Osteocyte (in vitro differentiated cells): ENCODE results near the gene CHRNB1. TPM values are rescaled to one million over a fixed set of nuclear protein-coding genes. Genes with fewer than 3 reads are reported as not detected.

Experiments used
- DNase-seq: peaks from one replicate; pipeline ENCODE4 v3.0.0; 2021; ENCODE audit warnings: mixed read lengths; ENCODE audit not compliant: unreplicated experiment; ENCODE audit errors: extremely low spot score
- H3K27ac Mint-ChIP-seq: one replicate; pipeline ENCODE4 v1.8.0; 2021; ENCODE audit warnings: mild to moderate bottlenecking, mixed read lengths; ENCODE audit not compliant: unreplicated experiment
- H3K27me3 Mint-ChIP-seq: one replicate; pipeline ENCODE4 v1.8.0; 2021; ENCODE audit warnings: mixed read lengths; ENCODE audit not compliant: unreplicated experiment
- H3K36me3 Mint-ChIP-seq: one replicate; pipeline ENCODE4 v1.8.0; 2021; ENCODE audit warnings: mixed read lengths; ENCODE audit not compliant: unreplicated experiment
- H3K4me1 Mint-ChIP-seq: one replicate; pipeline ENCODE4 v1.8.0; 2021; ENCODE audit warnings: mixed read lengths; ENCODE audit not compliant: unreplicated experiment
- H3K4me3 Mint-ChIP-seq: one replicate; pipeline ENCODE4 v1.8.0; 2021; ENCODE audit warnings: mild to moderate bottlenecking, moderate library complexity, mixed read lengths; ENCODE audit not compliant: unreplicated experiment
- H3K9me3 Mint-ChIP-seq: one replicate; pipeline ENCODE4 v1.8.0; 2021; ENCODE audit warnings: mixed read lengths; ENCODE audit not compliant: unreplicated experiment
- total RNA-seq: library from RNA; stranded (reverse); gene quantifications from 2 replicates; pipeline ENCODE4 v1.2.1, GENCODE V29; 2021
- TF ChIP-seq, protein P1 (sequence below): fragments of 200-600 bp; sonication (generic); IDR thresholded peaks from 2 replicates; pipeline ENCODE4 v1.5.0; 2021; ENCODE audit warnings: antibody characterized with exemption, mild to moderate bottlenecking, moderate library complexity

The CHRNB1 gene
- total RNA-seq, 1 donor from 2014 or later = 9.3 TPM

DNA sequence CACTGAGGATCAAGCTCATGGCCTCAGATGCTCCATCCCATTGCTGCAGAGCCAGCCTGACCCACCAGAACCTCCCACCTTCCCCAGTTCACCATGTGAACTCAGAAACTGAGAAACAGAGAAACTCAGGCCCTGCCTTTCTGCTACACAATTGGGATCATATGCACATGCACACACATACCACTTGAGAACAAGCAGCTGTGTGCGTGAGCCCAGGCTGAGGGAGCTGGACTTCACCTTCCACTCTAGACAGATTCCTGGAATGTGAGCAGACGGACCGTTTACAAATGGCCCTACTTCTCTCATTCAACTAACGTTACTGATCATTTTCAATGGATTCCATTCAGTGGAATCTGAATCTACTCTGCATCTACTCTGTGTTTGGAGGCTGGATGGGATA, 21.2 kb upstream of the CHRNB1 start:
- H3K36me3 Mint-ChIP-seq = no peaks in the 10 kb centered on the region
- H3K4me3 Mint-ChIP-seq = no peak overlapping the region
- H3K9me3 Mint-ChIP-seq = no peaks in the 10 kb centered on the region
- H3K4me1 Mint-ChIP-seq = no peaks in the 10 kb centered on the region
- H3K27me3 Mint-ChIP-seq = no peaks in the 10 kb centered on the region
- DNase-seq = no peak
- H3K27ac Mint-ChIP-seq = no peak overlapping the region
- TF ChIP-seq, protein P1, sequence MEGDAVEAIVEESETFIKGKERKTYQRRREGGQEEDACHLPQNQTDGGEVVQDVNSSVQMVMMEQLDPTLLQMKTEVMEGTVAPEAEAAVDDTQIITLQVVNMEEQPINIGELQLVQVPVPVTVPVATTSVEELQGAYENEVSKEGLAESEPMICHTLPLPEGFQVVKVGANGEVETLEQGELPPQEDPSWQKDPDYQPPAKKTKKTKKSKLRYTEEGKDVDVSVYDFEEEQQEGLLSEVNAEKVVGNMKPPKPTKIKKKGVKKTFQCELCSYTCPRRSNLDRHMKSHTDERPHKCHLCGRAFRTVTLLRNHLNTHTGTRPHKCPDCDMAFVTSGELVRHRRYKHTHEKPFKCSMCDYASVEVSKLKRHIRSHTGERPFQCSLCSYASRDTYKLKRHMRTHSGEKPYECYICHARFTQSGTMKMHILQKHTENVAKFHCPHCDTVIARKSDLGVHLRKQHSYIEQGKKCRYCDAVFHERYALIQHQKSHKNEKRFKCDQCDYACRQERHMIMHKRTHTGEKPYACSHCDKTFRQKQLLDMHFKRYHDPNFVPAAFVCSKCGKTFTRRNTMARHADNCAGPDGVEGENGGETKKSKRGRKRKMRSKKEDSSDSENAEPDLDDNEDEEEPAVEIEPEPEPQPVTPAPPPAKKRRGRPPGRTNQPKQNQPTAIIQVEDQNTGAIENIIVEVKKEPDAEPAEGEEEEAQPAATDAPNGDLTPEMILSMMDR = no peak

DNA sequence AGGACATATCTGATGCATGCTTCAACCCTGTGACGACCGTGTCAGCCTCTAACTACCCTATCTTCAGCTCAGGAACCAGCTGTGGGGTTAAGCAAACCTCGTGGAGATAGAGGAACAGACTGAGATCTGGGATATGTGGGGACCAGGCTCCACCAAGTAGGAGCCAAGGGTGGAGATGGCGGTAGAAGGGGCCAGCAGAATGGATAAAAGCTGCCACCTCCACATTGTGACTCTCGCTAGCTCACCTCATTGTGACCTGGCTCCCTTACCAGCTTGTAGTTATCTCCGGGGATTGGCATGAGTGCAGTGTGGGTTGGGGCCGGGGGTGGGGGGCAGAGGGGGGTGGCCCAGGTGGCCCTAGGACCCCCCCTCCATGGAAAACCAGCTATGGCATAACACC, 19.5 kb upstream of the CHRNB1 start, which contains the start of gene SPEM2:
Gene SPEM2 (plus strand): TSS at position 301 of the 400 bp plus-strand sequence. CDS start 73 bp downstream, at position 374.
- Mint-ChIP-seq H3K4me3 (no peak within 1 kb of the TSS), H3K27me3 (no peaks in the 10 kb centered on the region), H3K4me1 (no peaks in the 10 kb centered on the region), H3K36me3 (no peaks in the 10 kb centered on the region), H3K27ac (no peak within 1 kb of the TSS), H3K9me3 (no peaks in the 10 kb centered on the region)
- TF ChIP-seq, protein P1 = no peak
- DNase-seq = no peak

DNA sequence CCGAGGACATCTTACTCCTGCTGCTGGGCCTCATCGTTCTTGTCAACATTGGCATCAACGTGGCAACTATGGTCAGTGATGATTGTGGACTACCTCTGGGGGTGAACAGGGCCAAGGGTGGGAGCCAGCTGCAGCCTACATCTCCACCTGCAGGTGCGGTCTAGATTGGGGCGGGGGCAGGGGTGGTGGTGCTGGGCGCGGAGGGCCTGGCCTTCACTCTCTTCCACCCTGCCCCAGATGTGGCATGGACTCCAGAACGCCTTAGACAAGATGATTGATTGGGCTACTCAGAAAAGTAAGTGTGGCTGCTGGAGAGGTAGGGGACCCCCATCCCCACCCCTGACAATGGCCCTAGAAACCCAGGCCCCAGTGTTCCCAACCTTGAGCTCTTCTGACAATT, 19.1 kb upstream of the CHRNB1 start:
- Mint-ChIP-seq H3K4me3 (no peak overlapping the region), H3K36me3 (no peaks in the 10 kb centered on the region), H3K27me3 (no peaks in the 10 kb centered on the region), H3K27ac (no peak overlapping the region), H3K4me1 (no peaks in the 10 kb centered on the region), H3K9me3 (no peaks in the 10 kb centered on the region)
- TF ChIP-seq, protein P1 = no peak
- no peak for DNase-seq

DNA sequence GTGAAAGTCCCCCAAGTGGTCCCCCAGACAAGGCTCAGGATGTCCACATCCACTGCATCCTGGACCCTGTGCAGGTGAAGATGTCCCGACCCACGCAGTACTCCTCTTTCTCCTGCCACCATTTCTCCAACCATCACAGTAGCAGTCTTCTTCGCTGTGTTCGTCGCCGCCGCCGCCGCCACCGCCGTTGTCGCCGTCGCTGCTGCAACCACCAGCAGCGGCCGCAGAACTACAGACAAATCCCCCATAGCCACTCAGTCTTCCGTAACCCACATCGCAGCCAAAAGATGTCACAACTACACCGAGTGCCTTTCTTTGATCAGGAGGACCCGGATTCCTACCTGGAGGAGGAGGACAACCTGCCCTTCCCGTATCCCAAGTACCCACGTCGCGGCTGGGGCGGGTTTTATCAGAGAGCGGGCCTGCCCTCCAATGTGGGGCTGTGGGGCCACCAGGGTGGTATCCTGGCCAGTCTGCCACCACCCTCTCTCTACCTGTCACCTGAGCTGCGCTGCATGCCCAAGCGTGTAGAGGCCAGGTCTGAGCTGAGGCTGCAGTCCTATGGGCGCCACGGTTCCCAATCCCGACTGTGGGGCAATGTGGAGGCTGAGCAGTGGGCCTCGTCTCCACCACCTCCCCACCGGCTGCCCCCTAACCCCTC, 18.5 kb upstream of the CHRNB1 start:
- DNase-seq = no peak

DNA sequence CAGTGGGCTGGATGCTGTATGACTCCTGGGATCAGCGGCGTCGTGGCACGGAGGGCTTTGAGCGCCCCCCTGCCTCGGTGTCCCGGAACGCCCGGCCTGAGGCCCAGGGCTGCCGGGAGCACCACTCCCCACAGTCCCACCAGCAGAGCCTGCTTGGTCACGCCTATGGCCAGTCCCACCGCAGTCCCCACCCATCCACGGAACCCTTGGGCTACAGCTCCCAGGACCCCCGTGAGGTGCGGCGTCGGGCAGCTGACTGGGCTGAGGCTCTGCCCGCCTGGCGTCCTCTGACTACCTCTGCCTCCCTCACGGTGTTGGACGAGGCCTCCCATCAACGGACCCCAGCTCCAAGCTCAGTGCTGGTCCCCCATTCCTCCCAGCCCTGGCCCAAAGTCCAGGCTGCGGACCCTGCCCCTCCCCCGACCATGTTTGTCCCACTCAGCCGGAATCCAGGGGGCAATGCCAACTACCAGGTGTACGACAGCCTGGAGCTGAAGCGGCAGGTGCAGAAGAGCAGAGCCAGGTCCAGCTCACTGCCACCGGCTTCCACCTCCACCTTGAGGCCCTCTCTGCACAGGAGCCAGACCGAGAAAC, 17.9 kb upstream of the CHRNB1 start:
- no peaks in the 10 kb centered on the region for H3K27me3 Mint-ChIP-seq
- H3K36me3 Mint-ChIP-seq = no peaks in the 10 kb centered on the region
- TF ChIP-seq, protein P1 = no peak
- H3K4me3 Mint-ChIP-seq = no peak overlapping the region
- H3K27ac Mint-ChIP-seq = no peak overlapping the region
- no peak for DNase-seq
- H3K4me1 Mint-ChIP-seq = no peaks in the 10 kb centered on the region
- no peaks in the 10 kb centered on the region for H3K9me3 Mint-ChIP-seq

More for the DNA sequence above, 18.5 kb upstream of the CHRNB1 start:
- Mint-ChIP-seq H3K27me3 (no peaks in the 10 kb centered on the region), H3K9me3 (no peaks in the 10 kb centered on the region), H3K4me3 (no peak overlapping the region), H3K4me1 (no peaks in the 10 kb centered on the region), H3K36me3 (no peaks in the 10 kb centered on the region), H3K27ac (no peak overlapping the region)
- TF ChIP-seq, protein P1 = no peak
